HG02571 (cell line): ENCODE measurements around the gene ANKS6.

ENCODE experiments used
- ATAC-seq: cut with Tn5 transposase; IDR thresholded peaks from one replicate; pipeline ENCODE4 v1.9.1; 2021; ENCODE audit warnings: mild to moderate bottlenecking, moderate library complexity; ENCODE audit not compliant: unreplicated experiment

Gene ANKS6

DNA sequence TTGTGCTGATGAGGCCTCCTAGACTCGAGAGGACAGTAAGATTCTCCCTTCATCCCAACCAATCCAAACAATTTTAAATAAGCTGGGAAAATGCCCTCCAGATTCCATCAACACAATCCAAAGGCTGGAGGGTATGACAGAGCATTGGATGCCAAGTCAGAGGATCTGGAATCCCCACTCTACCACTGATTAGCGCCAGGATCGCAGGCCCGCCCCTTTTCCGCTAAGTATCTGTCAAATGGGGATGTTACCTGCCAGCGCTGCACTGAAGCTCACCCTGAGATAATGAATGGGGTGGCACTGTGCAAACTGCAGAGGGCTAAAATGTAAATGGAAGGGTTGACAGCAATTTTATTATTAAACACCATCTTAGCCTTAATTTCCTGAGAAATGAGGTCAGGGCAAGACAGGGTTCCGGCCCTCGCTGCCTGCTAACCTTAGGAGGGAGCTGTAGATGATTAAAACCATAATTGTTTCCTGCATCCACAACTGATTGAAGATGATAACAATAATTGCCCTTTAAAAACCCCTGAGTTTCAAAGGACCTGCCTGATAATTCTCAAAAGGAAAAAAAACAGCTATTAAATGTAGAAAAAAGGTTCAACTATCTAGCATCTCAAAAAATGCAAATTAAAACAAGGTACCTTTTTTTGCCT lies 56.0 kb downstream of the ANKS6 start:
- ATAC-seq = no peak

DNA sequence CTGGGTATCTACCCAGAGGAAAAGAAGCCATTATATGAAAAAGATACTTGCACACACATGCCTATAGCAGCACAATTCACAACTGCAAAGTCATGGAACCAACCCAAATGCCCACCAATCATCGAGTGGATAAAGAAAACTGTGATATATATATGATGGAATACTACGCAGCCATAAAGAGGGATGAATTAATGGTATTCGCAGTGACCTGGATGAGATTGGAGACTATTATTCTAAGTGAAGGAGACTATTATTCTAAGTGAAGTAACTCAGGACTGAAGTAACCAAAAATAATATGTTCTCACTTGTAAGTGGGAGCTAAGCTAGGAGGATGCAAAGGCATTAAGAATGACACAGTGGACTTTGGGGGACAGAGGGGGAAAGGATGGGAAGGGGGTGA lies 57.6 kb downstream of the ANKS6 start:
- ATAC-seq = no peak

DNA sequence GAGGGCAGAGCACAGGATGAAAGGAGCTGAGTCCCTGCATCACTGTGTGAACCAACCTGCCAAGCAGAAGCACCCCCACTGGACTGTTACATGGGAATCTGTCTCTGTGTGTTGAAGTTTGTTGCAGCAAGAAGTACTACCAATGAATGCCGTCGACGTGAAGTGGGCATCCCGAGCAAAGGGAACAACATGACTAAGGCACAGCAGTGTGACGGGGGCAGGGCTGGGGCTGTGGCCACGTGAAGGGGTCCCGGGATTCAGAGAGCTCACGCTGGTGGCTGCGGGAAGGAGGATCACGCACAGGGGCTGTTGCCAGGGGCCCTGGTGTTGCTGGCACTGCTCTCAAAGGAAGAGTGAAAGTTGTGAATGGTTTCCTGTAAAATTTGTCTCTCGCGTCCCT lies 60.1 kb downstream of the ANKS6 start:
- ATAC-seq = no peak

DNA sequence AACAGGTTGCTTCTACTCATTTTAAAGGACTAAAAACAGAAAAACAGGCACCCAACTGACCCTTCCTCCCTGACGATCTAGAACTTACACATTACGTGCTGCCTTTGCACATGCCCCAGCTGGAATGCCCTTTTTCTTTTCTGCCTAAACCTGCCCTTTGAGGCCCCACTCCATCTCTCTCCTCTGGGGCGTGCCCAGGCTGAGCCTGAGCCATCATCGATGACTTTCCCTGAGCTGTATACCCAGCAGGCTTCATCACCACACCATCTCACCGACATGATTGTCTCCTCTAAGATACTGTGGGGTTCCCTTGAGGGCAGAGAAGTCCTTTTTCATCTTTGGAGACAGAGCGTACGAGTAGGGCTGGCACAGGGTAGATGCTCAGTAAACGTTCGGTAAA lies 63.6 kb downstream of the ANKS6 start:
- no peak for ATAC-seq

DNA sequence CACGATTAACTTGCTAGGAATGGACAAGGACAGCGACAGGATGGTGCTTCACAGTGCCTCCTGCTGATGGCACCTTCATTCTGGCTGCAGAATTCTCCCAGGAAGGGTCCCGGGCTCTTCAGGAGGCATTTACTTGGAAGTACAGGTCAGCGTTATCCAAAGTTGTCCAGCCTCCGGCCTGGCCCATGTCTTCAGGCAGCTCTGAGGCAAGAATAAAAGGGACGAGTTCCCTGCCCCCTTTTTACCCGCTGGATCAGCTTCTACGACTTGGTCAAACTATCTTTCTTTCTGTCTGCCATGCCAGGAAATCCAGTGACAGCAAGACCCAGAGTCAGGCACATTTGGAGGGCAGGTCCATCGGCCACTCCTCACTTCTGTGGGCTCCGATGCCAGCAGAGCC lies 64.3 kb downstream of the ANKS6 start:
- no peak for ATAC-seq

DNA sequence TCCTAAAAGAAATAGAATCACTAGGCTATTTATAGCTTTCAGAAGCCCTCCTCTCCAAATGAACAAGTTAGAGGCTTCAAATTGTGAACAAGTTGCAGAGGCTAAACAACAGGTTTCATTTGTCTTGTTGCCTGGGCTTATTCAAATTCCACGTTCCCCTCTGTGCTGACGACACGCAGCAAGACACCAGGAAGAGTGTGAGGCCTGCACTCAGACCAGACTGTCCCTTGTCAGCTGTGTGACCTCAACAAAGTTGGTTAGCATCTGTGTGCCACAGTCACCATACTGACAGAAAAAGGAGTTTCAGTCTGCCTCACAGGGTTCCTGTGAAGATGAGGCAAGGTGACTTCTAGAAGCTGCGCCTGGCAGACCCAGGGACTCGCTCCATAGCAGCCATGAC lies 65.5 kb downstream of the ANKS6 start:
- ATAC-seq = no peak

DNA sequence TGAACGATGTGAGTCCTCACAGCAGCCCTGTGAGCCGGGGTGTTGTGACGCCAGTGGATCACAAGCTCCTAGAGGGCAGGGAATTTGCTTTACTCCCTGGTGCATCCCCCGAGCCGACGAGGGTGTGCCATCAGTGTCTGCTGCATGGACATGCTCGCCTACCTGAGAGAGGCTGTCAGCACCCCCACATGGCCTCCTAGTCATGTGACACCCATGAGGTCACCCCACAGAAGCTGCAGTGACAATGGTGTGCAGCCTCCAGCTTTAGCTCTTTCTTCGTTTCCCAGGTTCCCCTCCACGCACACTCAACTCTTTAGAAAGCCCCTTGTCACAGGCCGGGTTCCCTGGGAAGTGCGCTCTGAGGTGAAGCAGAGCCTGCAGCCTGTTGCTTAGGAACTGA lies 67.9 kb downstream of the ANKS6 start:
- ATAC-seq = no peak

DNA sequence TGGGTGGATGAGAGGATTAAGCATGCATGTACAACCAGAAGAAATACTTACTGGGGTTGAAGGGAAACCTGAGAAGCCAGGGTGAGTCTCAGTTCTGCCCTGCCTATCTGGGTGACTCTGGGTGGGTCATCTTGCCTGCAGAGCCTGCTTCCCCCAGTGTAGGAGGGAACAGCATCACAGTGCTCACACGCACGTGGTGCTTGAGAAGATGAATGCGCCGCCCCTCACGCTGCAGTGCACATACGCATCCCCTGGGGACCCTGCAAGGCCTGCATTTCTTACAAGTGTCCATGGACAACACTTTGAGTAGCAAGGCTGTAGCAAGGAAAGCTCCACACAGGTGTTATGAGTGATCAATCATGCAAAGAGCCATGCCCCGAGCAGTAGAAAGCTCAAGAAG lies 68.9 kb downstream of the ANKS6 start:
- ATAC-seq = no peak

DNA sequence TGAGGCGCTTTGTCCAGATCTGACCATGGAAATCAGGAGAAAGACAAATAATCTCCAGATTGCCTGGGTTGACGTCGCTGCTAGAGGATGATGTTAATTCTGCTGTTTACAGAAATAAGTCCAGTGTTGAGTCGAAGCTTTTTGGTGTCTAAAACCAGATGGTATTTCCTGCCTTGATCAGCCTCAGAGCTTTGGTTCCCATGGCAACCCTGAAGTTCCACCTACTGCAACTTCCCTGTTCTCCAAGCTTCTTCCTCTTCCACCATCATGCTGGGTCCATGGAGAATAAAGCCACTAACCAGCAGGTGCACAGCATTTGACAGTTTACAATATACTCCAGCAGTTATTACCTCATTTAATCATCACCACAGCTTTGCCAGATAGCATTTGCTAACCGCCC lies 69.6 kb downstream of the ANKS6 start:
- no peak for ATAC-seq

DNA sequence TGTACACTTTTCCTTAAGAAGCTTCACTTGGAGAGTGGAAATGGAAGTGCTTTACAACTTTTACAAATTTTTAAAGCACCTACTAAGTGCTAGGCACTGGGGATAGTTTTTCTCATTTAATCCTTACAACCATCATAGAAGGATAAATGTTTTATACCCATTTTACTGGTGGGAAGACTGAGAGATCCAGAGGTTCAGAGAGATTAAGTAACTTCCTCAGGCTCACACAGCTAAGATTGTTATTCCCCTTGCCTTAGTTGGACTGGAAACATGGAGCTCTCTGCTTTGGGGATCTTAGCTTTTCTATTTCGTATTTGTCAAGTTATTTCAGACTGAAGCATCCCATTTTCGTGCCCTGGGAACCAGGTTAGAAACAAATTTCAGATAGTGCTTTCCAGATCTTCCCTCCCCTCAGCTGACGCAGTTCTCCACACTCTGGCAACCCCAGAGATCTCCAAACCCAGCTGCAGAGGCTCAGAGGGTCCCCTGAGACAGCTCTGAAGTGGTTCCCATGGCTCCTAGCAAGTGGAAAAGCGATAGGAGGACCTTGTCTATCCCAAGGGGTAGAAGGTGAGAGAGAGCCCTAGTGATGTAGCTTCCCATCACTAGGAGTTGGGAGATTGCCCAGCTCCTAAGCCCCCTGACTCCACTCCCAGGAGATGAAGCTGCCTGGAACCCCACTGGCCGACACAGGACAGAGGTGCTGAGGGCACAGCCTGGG lies 71.4 kb downstream of the ANKS6 start:
- ATAC-seq = no peak

DNA sequence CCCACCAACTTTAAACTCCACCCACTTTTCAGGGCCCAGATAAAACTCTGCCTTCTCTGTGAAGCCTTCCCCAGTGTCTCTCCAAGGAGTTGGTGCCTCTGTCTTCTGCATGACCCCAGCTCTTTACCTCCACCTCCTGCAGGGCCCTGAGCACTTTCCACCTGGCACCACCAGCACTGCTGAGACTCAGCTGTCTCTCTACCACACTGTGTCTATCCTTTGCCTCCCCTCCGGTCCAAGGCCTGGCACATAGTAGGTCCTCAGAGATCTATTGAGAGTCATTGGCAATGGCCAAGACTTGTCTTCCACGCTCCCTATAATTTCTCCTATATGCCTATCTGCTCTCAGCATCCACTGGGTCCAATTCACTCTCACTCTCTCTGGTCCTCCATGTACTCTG lies 74.7 kb downstream of the ANKS6 start:
- no peak for ATAC-seq

DNA sequence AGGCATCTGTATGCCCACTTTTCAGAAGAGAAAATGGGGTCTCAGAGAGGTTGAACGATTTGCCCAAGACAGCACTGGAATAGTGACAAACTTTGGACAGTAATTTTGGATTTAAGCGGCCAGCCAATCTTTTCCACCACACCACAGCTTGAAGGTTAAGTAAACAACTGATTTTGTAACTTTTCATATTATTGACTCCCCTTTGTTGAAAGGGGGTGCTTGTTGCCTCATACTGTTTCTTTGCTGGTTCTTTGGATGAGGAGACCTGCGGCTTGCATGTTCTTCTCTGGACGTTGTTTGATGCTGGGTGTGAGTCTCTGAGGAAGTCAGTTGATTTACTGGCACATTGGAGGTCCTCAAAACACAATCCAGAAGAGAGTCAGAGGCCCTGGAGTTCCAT lies 76.0 kb downstream of the ANKS6 start:
- ATAC-seq = no peak

DNA sequence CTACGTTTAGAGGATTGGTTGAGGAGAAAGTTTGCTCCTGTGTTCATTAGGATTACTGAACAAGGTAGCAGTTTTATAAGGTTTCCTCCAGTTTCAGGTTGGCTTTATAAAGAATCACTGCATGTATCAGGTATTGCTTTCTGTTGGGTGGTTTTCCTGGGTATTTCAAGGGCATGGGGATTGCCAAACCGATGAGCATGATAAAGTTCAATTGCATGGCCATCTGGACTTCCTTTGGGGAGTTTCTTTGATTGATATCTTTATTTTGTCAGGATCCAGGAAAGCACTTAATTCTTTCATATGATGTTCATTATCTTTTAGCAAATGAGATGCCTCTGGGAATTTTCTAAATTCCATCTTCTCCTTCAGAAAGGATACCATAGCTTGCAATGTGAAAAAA lies 77.3 kb downstream of the ANKS6 start:
- no peak for ATAC-seq

DNA sequence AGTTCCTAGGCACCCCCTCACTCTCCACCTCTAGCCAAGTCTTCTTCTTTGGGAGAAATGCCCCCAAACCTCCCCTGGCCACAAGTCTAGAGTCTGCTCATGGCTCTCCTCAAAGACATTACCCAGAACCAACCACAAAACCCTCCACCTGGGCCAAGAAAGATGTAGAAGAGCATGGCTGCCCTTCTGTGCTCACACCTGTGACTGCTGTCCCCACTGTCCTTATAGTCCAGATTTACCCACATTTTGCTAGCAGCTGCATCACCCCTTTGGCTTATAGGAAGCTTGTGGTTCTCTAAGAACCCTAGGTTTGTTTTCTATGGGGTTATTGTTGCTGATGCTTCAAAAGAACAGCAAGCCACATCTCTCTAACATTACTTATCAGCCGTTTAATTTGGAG lies 81.5 kb downstream of the ANKS6 start:
- ATAC-seq = no peak

DNA sequence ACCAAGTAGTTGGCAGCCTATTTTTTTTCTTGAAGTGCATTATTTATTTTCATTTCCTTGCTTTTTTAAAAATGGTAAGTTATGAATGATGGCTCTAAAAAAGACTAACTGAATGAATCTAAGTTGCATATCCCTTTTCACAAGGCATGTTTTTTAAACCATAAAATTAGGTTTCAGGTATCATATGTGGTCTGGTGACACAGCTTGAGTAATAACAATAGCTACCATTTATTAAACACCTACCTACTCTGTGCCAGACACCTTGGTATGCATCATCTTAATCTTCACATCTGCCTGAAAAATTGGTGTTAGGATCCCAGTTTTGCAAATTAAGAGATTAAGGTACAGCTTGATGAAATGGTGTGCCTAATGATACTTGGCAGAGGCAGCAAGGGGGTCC lies 83.4 kb downstream of the ANKS6 start:
- ATAC-seq = no peak

DNA sequence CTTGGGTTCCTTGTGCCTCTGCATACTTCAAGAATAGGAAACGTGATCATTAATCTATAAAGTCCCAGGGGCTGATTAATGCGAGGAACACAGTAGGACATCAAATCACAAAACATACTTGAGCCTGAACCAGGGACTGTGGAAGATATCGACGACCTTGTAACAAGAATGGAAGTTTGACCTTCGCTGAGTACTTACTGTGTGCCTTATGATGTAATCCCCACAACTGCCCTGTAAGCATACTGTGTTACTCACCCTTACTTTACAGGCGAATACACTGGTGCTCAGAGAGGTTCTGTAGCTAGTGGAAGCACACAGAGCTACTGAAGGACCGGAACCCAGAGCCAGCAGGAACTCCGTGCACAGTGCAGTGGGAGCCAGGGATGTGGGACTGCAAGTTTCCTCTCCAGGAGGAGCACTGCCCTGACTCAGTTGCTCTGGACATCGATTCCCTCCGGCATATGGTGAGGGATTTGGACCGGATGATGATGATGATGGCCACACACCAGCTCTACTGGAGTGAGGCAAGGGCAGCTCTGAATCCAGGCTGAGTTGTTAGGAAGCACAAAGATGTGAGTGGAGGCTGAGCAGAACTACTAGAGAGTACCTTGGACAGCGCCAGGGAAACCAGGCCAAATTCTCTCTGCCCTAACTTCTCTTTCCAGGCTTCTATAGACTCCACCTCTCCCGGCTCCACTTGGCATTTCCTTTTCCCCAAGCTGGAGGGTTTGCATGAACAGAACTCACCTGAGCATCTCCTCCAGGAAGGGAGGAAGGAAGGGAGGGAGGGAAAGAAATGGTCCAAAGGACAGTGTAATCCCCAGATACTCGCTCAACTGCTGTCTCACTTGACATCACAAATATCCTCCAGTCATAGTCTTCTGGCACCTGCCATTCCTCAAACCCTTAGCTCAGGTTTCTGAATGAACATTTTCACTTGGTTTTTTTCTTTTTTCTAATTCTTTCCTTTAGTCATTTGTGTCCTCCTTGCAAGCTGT lies 86.1 kb downstream of the ANKS6 start:
- ATAC-seq = no peak

DNA sequence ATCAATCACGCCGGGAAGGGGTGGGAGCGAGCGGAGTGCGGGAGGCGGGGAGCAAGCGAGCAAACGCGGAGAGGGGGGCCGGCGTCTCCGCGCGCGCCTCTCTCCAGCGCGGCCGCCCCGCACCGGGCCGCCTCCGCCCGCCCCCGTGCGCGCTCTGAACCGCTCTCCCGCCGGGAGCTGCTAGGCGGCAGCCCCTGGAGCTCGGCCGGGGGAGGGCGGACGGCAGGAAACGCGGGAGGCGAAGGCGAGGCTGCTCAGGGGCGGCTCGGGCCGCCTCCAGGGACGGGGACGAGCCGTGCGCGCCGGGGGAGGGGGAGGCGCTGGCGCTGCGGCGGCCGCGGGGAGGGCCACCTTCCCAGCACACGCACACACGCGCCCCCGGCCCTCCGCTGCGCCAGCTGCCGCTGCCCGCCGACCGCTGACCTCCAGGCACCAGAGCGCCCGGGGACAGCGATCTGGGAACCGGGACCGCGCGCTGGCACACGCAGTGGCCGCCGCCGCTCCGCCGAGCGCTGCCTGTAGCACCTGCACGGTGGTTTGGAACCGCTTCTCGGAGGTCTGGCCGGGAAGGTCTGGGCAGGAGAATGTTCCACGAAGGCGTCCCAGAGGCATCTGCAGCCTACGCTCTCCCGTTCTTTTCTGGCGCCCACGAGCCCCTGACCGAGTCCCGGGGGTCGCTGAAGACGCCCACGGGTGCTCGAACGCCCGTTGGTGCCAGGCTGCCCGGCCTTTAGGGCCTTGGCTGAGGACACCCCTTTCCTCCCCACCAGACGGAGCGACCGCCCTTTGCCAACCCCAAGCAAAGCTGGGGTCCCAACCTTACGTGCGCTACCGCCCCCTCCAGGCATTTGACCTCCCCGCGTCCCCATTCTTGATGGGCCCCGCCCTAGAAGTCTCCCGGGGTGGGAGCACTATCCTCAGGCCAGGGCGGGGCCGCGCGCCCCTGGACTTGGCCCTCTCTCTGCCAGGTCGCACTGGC lies 87.1 kb downstream of the ANKS6 start, which contains the start of gene GABBR2:
GABBR2 (minus strand) TSS at position 3 of the 979 bp plus-strand sequence. CDS start 198 bp downstream, outside the sequence.
- ATAC-seq = no peak

DNA sequence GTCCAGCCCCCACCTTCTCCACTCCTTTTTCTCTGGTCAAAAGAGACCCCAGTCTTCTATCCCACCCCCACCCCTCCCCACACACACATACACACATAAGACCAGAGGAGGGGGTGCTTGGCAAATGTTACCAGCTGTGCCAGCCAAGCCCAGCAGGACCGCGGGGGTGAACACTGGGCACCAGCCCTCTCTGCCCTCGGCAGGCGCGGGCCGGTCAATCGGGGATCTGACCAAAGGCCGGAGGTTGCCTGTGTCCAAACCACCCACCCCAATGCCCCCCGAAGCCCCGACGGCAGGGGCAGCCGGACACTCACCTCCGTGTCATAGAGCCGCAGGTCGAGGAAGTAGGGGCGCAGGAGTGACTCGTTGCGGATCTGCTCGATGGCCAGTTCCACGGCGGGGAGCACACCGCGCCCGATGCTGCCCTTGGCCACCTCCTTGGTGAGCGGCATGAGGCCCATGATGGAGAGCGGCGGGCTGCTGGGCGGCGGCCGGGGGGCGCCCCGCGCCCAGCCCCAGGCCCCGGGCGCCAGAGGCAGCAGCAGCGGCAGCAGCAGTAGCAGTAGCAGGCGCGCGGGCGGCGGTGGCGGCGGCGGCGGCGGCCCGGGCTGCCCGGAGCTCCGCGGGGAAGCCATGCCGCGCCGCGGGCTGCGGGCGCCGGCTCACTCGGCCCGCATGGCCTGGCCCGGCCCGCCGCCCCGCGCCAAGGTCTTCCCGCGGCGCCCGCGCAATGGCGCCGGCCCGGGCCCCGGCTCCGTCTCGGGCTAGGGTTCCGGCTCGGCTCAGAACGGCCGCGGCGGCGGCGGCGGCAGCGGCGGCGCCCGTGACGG lies 88.0 kb downstream of the ANKS6 start:
- ATAC-seq = no peak
